ENCODE results near the gene COL1A1. TPM values are rescaled to one million over a fixed set of nuclear protein-coding genes. Genes with fewer than 3 reads are reported as not detected.

Gene COL1A1
- total RNA-seq, 1 donor from 2014 or later: 14.8 TPM

- no peaks in the 10 kb centered on the region for H3K9me3 Mint-ChIP-seq
- TF ChIP-seq CTCF (conservative IDR thresholded peaks at IDR 0.05): no peak
- no peak overlapping the region for H3K4me3 Mint-ChIP-seq
- H3K27me3 Mint-ChIP-seq (ENCODE audit: low read depth): no peaks in the 10 kb centered on the region
- H3K36me3 Mint-ChIP-seq (ENCODE audit: low read depth): no peaks in the 10 kb centered on the region
- H3K27ac Mint-ChIP-seq (ENCODE audit: unreplicated experiment): no peak overlapping the region
- no peak for DNase-seq (ENCODE audit: low read depth, low spot score)
- peaks cover 24% of the 10 kb centered on the region for H3K4me1 Mint-ChIP-seq
Measured at GRCh38 chr17:50186661-50187393, 14.6 kb downstream of the COL1A1 start.

GRCh38 chr17:50185631-50186471, 15.6 kb downstream of the COL1A1 start:
- H3K36me3 Mint-ChIP-seq (ENCODE audit: low read depth): no peaks in the 10 kb centered on the region
- H3K4me1 Mint-ChIP-seq: peaks cover 34% of the 10 kb centered on the region
- no peak overlapping the region for H3K27ac Mint-ChIP-seq (ENCODE audit: unreplicated experiment)
- H3K9me3 Mint-ChIP-seq: no peaks in the 10 kb centered on the region
- H3K4me3 Mint-ChIP-seq: no peak overlapping the region
- no peak for TF ChIP-seq CTCF (conservative IDR thresholded peaks at IDR 0.05)
- DNase-seq (ENCODE audit: low read depth, low spot score): no peak
- no peaks in the 10 kb centered on the region for H3K27me3 Mint-ChIP-seq (ENCODE audit: low read depth)

- Mint-ChIP-seq H3K36me3 (ENCODE audit: low read depth) (no peaks in the 10 kb centered on the region), H3K9me3 (no peaks in the 10 kb centered on the region), H3K27me3 (ENCODE audit: low read depth) (no peaks in the 10 kb centered on the region), H3K27ac (ENCODE audit: unreplicated experiment) (no peak overlapping the region), H3K4me1 (peaks cover 45% of the 10 kb centered on the region), H3K4me3 (no peak overlapping the region)
- no peak for TF ChIP-seq CTCF (conservative IDR thresholded peaks at IDR 0.05)
- DNase-seq (ENCODE audit: low read depth, low spot score): no peak
Measured at GRCh38 chr17:50184611-50185398, 16.6 kb downstream of the COL1A1 start.

- H3K4me1 Mint-ChIP-seq: peaks cover 48% of the 10 kb centered on the region
- H3K4me3 Mint-ChIP-seq: no peak overlapping the region
- no peak overlapping the region for H3K27ac Mint-ChIP-seq (ENCODE audit: unreplicated experiment)
- no peak for DNase-seq (ENCODE audit: low read depth, low spot score)
- H3K27me3 Mint-ChIP-seq (ENCODE audit: low read depth): no peaks in the 10 kb centered on the region
- no peaks in the 10 kb centered on the region for H3K36me3 Mint-ChIP-seq (ENCODE audit: low read depth)
- TF ChIP-seq CTCF (conservative IDR thresholded peaks at IDR 0.05): peak; percentile 36
- H3K9me3 Mint-ChIP-seq: no peaks in the 10 kb centered on the region
Measured at GRCh38 chr17:50184064-50184463, 17.4 kb downstream of the COL1A1 start.

GRCh38 chr17:50183421-50183994, 17.9 kb downstream of the COL1A1 start:
- no peak for TF ChIP-seq CTCF (conservative IDR thresholded peaks at IDR 0.05)
- Mint-ChIP-seq H3K36me3 (ENCODE audit: low read depth) (no peaks in the 10 kb centered on the region), H3K4me3 (no peak overlapping the region), H3K27ac (ENCODE audit: unreplicated experiment) (no peak overlapping the region), H3K9me3 (no peaks in the 10 kb centered on the region), H3K27me3 (ENCODE audit: low read depth) (no peaks in the 10 kb centered on the region), H3K4me1 (peaks cover 53% of the 10 kb centered on the region)
- DNase-seq (ENCODE audit: low read depth, low spot score): no peak
